Measurements from ENCODE around the gene DAPK1.

DAPK1 gene

DNA sequence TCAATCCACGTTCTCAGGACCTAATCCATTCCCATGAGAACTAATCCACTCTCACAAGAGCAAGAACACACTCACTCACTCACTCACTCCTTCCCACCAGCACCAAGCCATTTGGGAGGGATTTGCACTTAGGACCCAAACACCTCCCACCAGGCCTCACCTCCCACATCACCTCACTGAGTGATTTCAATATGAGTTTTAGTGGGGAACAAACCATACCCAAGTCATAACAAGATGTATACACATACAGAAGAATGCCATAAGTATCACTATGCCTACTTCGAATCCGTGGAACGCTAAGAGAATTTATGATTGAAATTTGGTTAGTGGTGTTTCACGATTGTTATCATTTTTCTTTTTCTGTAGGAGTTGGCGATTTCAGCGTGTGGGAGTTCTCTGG lies 199.0 kb downstream of the DAPK1 start:
- ATAC-seq = no peak
- TF ChIP-seq ZNF565 (CRISPR knock-in tag; conservative IDR thresholded peaks at IDR 0.05; ENCODE audit: low read depth) (no peak), TOX (CRISPR knock-in tag; IDR thresholded peaks at IDR 0.05; ENCODE audit: borderline replicate concordance) (no peak), ZNF70 (CRISPR knock-in tag; IDR thresholded peaks at IDR 0.05) (no peak)
- TF ChIP-seq, protein P1, sequence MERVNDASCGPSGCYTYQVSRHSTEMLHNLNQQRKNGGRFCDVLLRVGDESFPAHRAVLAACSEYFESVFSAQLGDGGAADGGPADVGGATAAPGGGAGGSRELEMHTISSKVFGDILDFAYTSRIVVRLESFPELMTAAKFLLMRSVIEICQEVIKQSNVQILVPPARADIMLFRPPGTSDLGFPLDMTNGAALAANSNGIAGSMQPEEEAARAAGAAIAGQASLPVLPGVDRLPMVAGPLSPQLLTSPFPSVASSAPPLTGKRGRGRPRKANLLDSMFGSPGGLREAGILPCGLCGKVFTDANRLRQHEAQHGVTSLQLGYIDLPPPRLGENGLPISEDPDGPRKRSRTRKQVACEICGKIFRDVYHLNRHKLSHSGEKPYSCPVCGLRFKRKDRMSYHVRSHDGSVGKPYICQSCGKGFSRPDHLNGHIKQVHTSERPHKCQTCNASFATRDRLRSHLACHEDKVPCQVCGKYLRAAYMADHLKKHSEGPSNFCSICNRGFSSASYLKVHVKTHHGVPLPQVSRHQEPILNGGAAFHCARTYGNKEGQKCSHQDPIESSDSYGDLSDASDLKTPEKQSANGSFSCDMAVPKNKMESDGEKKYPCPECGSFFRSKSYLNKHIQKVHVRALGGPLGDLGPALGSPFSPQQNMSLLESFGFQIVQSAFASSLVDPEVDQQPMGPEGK (CRISPR knock-in tag; IDR thresholded peaks at IDR 0.05; ENCODE audit: borderline replicate concordance) = no peak

DNA sequence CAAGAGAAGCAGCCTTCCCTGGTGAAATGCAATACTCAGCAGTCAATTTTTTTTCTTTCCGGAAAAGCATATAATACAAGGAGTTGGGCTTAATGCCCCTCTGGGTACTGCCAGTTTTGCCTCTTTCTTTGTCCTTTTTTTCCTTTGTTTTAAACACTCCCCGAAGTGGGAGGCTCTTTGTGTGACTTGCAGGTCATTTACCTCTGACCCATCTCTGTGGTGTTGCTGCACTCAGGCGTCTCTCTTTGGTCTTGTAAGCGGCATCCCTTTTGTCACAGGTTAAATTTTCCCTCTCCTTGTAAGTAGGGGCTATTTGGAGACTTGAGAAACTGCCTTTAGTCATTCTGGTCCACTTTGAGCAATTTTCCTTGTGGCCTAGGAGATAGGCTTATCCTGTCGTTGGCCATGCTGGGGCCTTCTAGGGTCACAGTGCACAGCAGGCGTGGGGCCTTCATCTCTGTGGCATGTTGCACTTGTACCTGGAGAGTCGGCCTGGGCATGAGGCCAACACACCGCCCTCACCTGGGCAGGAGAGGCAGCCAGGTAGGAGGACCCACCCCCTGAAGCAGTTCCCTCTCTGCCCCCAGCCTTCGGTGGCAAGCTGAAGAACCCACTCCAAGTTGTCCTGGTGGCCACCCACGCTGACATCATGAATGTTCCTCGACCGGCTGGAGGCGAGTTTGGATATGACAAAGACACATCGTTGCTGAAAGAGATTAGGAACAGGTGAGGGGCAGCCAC lies 200.6 kb downstream of the DAPK1 start:
- no peak for ATAC-seq
- TF ChIP-seq, protein P2, sequence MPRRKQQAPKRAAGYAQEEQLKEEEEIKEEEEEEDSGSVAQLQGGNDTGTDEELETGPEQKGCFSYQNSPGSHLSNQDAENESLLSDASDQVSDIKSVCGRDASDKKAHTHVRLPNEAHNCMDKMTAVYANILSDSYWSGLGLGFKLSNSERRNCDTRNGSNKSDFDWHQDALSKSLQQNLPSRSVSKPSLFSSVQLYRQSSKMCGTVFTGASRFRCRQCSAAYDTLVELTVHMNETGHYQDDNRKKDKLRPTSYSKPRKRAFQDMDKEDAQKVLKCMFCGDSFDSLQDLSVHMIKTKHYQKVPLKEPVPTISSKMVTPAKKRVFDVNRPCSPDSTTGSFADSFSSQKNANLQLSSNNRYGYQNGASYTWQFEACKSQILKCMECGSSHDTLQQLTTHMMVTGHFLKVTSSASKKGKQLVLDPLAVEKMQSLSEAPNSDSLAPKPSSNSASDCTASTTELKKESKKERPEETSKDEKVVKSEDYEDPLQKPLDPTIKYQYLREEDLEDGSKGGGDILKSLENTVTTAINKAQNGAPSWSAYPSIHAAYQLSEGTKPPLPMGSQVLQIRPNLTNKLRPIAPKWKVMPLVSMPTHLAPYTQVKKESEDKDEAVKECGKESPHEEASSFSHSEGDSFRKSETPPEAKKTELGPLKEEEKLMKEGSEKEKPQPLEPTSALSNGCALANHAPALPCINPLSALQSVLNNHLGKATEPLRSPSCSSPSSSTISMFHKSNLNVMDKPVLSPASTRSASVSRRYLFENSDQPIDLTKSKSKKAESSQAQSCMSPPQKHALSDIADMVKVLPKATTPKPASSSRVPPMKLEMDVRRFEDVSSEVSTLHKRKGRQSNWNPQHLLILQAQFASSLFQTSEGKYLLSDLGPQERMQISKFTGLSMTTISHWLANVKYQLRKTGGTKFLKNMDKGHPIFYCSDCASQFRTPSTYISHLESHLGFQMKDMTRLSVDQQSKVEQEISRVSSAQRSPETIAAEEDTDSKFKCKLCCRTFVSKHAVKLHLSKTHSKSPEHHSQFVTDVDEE (CRISPR knock-in tag; IDR thresholded peaks at IDR 0.05) = no peak

DNA sequence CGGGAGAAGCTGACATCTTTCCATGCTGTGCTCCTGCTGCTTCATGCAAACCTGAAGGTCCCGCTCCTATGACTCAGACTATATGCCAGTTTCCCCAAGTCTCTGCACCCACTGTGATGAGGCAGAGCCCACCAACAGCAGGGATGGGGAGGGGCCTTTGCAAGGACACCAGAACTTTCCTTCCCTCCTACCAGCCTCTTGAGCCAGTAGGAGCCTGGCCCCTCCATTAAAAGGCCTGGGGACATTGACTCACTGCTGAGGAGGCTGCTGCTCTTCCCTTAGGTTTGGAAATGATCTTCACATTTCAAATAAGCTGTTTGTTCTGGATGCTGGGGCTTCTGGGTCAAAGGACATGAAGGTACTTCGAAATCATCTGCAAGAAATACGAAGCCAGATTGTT lies 202.2 kb downstream of the DAPK1 start:
- TF ChIP-seq ZNF8 (CRISPR knock-in tag; IDR thresholded peaks at IDR 0.05) = no peak
- TF ChIP-seq CSDC2 (CRISPR knock-in tag; IDR thresholded peaks at IDR 0.05) = no peak
- TF ChIP-seq GLIS3 (CRISPR knock-in tag; IDR thresholded peaks at IDR 0.05) = no peak
- TF ChIP-seq SNAI2 (CRISPR knock-in tag; IDR thresholded peaks at IDR 0.05) = no peak
- TF ChIP-seq, protein P3, sequence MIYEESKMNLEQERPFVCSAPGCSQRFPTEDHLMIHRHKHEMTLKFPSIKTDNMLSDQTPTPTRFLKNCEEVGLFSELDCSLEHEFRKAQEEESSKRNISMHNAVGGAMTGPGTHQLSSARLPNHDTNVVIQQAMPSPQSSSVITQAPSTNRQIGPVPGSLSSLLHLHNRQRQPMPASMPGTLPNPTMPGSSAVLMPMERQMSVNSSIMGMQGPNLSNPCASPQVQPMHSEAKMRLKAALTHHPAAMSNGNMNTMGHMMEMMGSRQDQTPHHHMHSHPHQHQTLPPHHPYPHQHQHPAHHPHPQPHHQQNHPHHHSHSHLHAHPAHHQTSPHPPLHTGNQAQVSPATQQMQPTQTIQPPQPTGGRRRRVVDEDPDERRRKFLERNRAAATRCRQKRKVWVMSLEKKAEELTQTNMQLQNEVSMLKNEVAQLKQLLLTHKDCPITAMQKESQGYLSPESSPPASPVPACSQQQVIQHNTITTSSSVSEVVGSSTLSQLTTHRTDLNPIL (CRISPR knock-in tag; IDR thresholded peaks at IDR 0.05; ENCODE audit: low read depth) = no peak
- TF ChIP-seq, protein P4, sequence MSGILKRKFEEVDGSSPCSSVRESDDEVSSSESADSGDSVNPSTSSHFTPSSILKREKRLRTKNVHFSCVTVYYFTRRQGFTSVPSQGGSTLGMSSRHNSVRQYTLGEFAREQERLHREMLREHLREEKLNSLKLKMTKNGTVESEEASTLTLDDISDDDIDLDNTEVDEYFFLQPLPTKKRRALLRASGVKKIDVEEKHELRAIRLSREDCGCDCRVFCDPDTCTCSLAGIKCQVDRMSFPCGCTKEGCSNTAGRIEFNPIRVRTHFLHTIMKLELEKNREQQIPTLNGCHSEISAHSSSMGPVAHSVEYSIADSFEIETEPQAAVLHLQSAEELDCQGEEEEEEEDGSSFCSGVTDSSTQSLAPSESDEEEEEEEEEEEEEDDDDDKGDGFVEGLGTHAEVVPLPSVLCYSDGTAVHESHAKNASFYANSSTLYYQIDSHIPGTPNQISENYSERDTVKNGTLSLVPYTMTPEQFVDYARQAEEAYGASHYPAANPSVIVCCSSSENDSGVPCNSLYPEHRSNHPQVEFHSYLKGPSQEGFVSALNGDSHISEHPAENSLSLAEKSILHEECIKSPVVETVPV (CRISPR knock-in tag; IDR thresholded peaks at IDR 0.05) = no peak
- no peak for TF ChIP-seq ISL1 (CRISPR knock-in tag; IDR thresholded peaks at IDR 0.05)
- TF ChIP-seq TOX (CRISPR knock-in tag; IDR thresholded peaks at IDR 0.05; ENCODE audit: borderline replicate concordance) = no peak
- TF ChIP-seq, protein P1 (CRISPR knock-in tag; IDR thresholded peaks at IDR 0.05; ENCODE audit: borderline replicate concordance) = no peak
- TF ChIP-seq RARB (CRISPR knock-in tag; IDR thresholded peaks at IDR 0.05) = no peak
- TF ChIP-seq, protein P5, sequence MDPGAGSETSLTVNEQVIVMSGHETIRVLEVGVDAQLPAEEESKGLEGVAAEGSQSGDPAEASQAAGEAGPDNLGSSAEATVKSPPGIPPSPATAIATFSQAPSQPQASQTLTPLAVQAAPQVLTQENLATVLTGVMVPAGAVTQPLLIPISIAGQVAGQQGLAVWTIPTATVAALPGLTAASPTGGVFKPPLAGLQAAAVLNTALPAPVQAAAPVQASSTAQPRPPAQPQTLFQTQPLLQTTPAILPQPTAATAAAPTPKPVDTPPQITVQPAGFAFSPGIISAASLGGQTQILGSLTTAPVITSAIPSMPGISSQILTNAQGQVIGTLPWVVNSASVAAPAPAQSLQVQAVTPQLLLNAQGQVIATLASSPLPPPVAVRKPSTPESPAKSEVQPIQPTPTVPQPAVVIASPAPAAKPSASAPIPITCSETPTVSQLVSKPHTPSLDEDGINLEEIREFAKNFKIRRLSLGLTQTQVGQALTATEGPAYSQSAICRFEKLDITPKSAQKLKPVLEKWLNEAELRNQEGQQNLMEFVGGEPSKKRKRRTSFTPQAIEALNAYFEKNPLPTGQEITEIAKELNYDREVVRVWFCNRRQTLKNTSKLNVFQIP (CRISPR knock-in tag; IDR thresholded peaks at IDR 0.05; ENCODE audit: borderline replicate concordance, low read depth) = no peak
- no peak for TF ChIP-seq ZFP3 (CRISPR knock-in tag; IDR thresholded peaks at IDR 0.05)
- no peak for TF ChIP-seq ZFP30 (CRISPR knock-in tag; IDR thresholded peaks at IDR 0.05)
- ATAC-seq = no peak

Measured in SK-N-SH treated with all-trans-retinoic acid at 6 μM for 48 hours (cell line).